Subcutaneous adipose tissue (tissue), 4 donors: ENCODE measurements around the gene AP1B1. TPM values are rescaled to one million over a fixed set of nuclear protein-coding genes. Genes with fewer than 3 reads are reported as not detected.

Experiments
- total RNA-seq, 4 donors: library from RNA; depleted of rRNA; stranded (reverse); fragments of >200 nt; gene quantifications; one replicate each; pipeline ENCODE4 v1.1.0, GENCODE V29; 2016
- TF ChIP-seq, protein P1 (sequence below): fragments of 450-650 bp; IDR thresholded peaks from one replicate; pipeline ENCODE4 v1.5.1; 2016; ENCODE audit warnings: low read depth, mild to moderate bottlenecking, control low read depth, antibody characterized with exemption, moderate library complexity

Gene AP1B1
- total RNA-seq, 4 donors from 2014 or later, result 49.7 to 81.1 (median 60.1) TPM

DNA sequence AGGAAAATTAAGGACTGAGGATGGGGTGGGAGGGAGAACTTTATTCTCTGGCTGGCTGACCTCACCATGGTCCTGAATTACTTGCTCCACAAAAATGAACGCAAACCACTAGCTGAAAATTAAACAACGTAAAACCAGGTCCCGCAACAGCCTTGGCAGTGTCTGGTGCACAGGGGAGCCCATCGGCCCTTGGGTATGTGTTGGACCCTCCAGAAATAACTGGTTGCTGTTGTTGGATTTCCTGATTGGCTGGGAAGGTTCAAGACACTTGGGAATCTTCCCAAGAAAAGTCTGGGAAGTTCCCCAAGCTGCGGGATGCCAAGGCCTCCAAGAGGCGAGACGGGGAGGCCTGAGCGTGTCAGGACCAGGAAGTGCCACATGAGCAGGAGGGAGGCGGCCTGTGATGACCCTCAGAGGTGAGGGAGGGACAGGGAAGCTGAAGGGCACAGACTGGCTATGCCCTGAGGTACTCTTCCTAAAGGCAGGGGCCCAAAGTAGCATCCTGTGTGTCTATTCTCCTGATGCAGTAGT, 62.5 kb downstream of the AP1B1 start:
- TF ChIP-seq, protein P1, sequence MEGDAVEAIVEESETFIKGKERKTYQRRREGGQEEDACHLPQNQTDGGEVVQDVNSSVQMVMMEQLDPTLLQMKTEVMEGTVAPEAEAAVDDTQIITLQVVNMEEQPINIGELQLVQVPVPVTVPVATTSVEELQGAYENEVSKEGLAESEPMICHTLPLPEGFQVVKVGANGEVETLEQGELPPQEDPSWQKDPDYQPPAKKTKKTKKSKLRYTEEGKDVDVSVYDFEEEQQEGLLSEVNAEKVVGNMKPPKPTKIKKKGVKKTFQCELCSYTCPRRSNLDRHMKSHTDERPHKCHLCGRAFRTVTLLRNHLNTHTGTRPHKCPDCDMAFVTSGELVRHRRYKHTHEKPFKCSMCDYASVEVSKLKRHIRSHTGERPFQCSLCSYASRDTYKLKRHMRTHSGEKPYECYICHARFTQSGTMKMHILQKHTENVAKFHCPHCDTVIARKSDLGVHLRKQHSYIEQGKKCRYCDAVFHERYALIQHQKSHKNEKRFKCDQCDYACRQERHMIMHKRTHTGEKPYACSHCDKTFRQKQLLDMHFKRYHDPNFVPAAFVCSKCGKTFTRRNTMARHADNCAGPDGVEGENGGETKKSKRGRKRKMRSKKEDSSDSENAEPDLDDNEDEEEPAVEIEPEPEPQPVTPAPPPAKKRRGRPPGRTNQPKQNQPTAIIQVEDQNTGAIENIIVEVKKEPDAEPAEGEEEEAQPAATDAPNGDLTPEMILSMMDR, result no peak

DNA sequence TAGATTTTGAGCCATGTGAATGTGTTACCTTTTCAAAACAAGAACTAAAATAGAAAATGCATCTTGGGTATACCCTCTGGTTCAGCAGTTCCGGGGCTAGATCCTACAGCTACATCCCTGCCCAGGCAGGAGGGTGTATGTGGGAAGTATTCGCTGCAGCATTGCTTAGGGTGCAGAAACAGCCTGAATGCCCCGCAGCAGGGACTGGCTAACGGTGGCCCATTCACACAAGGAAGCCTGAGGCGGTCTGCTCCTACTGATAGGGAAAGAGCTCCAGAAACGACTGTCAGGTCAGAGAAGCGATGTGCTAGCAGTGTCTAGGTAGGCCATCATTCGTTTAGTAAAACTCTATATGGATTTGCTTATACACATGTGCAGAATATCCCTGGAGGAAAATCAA, 63.0 kb downstream of the AP1B1 start:
- TF ChIP-seq, protein P1, result no peak

DNA sequence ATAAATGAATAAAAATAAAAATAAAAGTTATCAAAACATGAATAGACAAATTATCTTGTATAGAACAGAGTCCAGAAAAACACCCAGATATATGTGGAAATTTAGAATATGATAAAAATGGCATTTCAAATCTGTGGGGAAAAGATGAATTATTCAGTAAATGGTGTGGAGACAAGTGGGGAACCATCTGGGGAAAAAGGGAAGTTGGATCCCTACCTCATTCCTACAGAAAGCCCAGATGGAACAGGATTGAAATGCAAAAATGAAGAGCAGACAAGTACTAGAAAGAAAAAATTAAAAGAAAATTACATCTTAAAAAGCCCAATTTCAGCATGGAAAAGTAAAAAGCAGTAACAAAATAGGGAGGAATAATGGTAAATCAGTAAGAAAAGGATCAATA, 64.7 kb downstream of the AP1B1 start:
- TF ChIP-seq, protein P1, result no peak

DNA sequence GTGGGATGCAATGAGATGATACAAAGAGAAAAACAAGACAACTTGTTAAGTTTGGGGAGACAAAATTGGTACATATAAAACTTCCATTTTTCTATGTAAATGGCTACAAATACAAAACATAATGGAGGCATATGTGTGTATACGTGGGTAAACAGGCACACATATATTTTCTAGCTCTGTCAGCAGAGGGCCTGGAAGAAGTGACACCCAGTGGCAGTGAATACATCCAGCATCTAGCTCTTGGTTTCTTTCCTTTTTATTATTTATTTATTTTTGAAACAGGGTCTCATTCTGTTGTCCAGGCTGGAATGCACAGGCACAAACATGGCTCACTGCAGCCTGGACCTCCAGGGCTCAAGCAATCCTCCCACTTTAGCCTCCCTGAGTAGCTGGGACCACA, 67.8 kb downstream of the AP1B1 start:
- TF ChIP-seq, protein P1, result no peak

DNA sequence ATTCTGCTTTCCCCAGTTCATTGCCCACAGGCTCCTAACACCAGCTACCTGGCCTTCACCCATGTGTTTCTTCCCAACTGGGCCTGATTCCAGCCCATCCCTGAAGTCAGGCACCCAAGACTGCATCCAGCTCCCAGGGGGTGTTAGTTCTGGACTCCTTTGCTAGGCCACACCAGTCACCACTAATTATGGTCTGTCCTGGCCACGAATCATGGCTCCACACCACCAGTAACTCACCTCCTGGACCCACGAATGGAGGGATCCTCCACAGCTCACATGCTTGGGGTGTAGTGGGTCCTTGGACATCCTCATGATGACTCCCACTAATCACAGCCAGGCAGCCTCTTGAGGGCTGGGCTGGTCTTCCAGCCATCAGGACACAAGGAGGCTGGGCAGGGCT, 69.3 kb downstream of the AP1B1 start:
- TF ChIP-seq, protein P1, result no peak

DNA sequence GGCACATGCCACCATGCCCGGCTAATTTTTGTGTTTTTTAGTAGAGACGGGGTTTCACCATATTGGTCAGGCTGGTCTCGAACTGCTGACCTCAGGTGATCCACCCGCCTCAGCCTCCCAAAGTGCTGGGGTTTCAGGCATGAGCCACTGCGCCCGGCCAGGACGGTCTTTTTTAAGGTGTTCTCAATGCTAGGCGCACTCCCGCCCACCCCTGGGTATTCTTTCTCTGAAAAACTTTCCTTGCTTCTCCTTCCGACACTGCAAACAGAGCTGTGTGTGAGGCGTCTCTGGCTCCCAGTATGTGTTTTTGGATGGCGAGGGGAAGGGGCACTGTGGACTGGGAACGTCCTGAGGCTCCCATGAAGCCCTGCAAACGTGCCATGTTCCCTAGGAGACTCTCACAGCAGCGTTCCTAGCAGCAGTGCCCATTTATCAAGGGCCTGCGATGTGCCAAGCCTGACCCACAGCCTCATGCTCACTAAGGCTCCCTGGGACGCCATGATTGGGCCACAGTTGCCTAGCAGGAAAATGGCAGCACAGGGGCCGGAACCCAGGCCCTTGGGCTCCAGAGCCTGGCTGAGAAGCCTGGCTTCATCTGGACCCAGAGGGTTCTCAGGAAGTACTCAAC, 70.4 kb downstream of the AP1B1 start:
- TF ChIP-seq, protein P1, result no peak

DNA sequence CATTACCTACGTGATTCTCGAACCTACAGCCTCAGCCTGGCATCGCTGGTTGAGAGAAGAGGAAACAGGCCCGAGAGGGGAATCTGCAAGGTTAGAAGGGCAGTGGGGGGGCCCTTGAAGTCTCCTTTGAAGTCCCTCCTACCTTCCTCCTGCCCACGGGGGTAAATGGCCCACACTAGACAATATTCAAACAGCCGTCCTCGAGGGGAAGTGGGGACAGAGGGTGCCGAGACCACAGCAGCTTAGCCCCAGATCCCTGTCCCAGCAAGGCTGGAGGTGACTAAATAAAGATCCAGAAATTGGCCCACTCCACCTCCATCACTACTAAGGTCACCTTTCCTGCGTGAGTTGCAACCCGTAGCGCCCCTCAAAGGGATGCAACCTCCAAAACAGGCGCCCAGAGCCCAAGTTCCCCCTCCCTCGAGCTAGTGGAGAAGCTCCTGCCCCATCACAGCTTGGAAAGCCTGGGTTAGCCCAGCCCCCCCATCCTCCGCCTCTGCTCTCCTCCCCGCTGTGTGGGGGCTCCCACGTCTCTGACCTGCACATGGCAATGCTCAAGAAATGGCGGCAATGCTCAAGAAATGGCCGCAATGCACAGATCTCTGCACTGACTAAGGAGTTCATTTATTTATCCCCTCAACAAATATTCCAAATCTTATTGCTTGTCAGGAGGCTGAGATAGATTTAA, 72.1 kb downstream of the AP1B1 start:
- TF ChIP-seq, protein P1, result no peak
